Measurements from ENCODE around the gene JADE2.
"Not testable (repeated sequence)": the region's sequence is repeated elsewhere in the genome, so short reads cannot be mapped to it uniquely, and the experiment has no call there.

JADE2 gene

DNA sequence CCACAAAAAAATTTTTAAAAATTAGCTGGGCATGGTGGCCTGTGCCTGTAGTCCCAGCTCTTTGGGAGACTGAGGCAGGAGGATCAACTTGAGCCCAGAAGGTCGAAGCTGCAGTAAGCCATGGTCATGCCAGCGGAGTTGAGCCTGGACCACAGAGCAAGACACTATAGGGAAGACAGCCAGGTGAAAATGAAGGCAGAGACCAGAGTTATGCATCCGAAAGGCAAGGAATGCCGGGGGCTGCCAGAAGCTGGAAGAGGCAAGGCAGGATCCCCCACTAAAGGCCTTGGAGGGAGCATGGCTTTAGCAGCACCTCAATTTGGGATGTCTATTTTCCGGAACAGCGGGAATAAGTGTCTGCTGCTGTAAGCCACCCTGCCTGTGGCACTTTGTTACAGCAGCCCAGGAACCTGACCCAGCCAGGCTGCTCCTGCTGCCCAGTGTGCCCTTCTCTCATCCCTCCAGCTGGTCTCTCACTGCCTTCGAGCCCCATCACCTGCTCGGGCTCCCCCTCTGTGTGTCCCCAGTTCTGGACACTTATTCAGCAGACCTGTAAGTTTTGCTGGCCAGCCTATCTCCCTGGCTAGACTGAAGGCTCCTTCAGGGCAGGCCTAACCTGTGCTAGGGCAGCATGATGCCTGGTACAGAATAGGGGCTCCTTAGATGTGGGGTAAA lies 16.8 kb upstream of the JADE2 start:
- no peak for DNase-seq

- DNase-seq: no peak
Measured at GRCh38 chr5:134509308-134510040, 16.0 kb upstream of the JADE2 start.

GRCh38 chr5:134510970-134511795 lies 14.3 kb upstream of the JADE2 start:
- DNase-seq: peak; percentile 13

DNA sequence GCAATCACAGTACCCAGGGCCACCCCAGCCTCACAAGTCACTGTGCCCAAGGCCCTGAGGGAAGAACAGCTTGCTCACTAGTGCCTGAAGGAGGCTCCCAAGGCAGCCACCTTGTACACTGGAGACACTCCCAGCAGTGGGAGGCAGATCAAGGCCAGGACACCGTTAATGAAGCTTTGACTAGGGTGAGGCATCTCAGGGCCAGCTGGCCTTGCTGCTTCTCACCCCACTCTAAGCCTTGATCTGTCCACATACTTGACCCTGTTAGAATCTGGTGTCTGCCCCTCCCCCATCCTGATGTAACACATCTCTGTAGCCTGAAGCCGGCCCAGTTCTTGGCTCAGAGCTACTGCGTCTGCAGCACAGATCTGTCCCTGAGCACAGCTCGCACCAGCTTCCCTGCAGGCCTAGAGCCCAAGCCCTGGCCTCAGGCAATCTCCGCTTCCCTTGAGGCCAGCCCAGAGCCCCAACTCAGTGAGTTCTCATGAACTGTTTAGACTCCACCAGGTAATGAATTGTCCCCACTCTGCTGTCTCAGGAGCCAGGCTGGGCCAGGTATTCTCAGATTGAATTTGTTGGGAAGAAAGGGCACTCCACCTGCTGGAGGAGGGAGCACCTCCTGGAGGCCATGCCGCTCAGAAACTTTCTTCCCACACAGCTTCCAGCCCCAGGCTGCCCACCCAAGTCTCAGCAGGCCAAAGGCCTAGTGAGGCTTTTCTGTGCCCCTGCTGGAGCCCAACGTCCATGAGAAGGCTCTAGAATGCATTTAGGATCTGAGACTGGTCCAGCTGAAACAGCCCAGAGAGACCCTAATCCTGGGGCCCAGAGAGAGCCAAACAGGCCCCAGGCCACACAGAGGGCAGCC lies 13.4 kb upstream of the JADE2 start:
- no peak for DNase-seq

DNA sequence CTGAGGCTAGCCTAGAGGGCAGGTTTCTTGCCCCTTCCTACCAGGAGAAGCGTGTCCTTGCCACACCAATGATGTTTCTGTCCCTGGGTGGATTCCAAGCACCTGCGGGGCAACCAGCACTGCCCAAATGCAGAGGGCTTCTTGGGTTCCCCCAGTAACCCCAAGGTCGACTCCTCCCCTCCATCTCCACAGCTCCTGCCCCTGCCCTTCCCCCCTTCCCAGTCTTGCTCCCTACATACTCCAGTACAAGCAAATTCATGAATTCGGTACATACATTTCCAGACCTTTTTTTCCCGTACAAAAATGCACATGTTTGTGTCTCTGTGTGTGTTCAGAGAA lies 12.8 kb upstream of the JADE2 start:
- no peak for DNase-seq

GRCh38 chr5:134515801-134516200 lies 9.7 kb upstream of the JADE2 start:
- DNase-seq: no peak

- not testable (repeated sequence) for DNase-seq
Measured at GRCh38 chr5:134516984-134517383, 8.5 kb upstream of the JADE2 start.

DNA sequence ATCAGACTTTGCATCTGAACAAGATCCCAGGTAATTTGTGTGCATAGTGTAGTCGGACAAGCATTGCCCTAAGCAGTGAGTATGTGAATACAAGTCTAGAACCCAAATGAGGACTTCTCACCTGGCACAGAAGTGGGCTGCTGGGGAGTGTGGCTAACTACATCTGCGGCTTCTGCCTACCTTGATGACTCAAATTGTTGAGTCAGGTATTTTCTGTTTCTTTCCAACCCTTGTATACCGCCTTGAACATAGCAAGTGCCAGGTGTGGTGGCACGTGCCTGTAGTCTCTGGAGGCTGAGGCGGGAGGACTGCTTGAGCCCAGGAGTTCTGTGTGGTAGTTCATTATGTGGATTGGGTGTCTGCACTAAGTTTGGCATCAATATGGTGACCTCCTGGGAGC lies 7.9 kb upstream of the JADE2 start:
- no peak for DNase-seq

DNA sequence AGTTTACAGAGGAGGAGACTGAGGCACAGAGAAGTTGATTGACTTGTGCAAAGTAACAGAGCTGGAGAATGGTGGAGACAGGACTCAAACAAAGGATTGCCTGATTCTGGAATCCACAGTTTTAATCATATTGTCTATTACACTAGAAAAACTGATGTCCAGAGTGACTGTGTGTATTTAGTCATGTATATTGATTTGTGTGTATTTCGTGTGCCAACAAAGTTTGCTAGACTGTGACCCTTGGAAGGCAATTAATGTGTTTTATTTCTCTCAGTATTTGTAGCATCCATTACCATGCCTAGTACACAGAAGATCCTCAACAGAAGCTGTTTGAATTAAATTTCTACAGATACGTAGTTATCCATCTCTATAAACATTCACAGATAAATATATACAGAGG lies 5.5 kb upstream of the JADE2 start:
- DNase-seq: no peak

DNA sequence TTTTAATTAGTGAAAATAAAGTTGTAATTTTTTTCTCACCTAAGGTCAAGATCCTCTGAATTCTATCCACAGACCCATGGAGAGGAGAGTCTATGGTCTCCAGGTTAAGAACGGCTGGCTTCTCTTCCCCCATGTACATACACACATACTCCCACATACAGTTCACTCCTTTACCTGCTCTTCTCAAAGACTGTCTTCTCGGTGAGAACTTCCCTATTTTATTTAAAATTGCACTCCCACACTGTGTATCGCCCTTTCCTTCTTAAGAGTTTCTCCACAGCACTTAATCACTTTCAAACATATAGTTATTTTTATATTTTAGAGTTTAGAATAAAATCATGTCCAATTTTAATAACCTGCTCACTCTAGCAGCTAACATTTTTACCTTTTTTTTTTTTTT lies 3.6 kb upstream of the JADE2 start:
- no peak for DNase-seq

DNA sequence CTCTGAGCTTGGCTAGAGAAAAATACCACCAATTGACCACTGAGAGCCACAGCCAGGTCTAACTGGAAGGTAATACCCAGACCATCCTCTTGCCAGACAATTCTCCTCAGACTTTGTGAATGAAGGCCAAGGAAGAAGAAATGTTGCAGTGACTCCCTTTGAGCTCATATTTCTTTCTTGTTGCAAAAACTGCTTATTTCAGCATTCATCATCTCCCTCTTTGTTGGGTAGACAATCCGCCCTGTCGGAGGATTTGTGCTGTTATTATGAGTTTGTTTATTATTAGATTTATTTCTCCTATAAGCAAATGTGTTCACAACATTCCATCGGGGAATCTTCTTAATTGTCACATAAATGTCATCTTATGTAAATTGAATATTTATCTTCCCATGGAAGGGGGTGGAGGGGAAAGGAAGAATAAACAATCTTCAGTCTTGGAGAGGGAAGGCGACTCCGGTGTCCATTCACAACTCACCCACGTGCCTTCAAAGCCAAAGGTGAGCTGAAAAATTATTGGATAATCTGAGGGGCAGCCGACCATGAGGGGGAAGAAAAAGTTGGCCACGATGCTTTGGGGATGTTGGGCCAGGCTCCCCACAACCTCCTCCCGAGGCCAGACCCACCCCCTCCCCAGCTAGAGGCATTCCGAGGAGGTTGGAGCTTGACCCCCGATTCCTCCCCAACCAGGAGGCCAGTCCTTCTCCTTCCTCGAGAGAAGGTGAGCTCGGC lies 1.8 kb upstream of the JADE2 start:
- no peak for DNase-seq

DNA sequence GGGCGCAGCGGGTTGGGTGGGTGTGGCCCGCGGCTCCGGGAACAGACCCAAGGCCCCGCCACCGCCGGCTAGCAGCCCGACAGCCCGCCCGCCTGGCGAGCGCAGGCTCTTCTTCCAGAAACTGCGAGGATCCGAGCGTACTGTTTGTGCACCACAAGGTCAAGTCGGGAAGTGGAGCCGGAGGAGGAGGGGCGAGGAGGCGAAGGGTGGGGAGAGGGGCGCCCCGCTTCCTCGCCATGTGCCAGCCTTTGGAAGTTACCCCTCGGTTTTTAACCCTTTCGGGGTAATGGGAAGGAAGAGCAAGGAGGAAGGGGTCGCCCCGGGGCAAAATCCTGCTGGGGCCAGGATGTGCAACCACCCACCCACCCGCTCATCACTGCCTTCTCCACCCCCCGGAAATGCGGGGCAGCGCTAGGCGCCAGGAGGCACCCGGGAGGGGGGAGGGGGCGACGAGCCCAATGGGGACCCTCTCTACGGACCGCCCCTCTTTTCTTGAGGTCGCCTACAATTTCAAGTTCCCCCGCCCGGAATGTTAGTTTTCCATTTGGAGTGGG lies 1.1 kb upstream of the JADE2 start:
- DNase-seq: peak; percentile 66

GRCh38 chr5:134525683-134526482 lies 413 bp downstream of the JADE2 start:
- peak; percentile 61 for DNase-seq

DNA sequence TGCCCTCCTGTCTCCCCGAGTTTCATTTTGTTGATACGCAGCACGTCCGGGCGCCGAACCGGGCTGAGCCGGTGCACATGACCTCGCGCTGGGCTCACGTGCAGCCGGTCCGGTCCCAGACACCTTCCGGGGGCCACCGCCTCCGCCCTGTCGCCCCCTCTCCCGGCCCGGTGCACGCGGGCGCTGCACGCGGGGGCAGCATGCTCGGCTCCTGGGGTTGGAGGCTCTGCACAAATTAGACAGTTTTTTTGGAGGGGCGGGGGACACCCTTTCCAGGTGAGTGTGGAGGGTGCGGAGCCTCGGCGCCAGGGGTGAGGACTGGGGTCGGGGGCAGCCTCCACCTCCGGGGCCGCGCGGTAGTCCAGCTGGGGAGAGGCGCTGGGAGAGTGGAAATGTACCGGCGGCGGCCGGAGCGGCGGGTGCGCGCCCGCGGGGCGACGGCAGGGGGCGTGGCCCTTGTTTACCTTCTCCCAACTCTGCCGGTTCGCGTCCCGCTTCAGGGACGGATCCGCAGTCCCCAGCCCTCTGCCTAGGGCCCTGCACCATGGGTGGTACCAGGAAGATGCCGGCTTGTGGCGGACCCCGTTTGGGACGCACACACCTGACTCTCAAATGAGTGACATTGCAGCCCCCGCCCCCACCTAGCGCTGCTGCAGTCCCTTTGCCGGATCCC lies 1.1 kb downstream of the JADE2 start:
- DNase-seq: peak; percentile 81

DNA sequence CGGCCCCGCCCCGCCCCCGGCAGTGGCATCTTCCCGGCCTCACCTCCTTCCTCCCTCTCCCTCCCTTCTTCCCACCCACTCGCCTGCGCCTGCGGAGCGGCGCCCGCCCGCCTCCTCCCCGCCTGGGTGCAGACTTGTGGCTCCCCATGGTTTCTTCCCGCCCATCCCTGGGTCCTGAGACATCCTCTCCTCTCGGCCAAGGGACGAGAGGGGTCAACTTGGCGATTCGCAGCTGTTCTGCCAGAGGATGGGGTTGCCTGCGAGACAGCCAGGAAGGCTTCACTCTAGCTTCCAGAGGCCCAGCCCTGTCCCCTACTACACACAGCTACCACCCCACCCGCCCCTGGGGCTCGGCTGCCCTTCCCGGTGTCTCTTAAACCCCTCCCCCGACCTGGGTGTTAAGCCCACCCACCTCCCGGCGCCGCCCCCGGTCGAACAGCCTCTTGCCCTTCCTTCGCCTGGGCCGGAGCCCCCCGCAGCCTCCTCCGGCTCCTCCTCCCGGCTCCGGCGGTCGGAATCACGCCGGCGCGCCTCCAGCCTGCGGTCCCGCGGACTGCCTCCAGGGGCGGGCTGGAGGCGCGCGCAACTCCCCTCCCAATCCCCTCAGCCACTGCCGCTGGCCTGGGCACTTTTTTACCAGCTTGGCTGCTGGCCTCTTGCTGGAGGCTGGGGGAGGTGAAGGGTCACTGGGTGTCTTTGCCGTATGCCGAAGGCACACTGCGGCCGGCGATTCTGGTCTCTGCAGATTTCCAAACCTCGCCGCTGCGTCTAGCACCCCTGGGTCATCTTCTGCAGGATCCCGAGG lies 1.9 kb downstream of the JADE2 start:
- peak; percentile 80 for DNase-seq

- DNase-seq: no peak
Measured at GRCh38 chr5:134527961-134528424, 2.5 kb downstream of the JADE2 start.

DNA sequence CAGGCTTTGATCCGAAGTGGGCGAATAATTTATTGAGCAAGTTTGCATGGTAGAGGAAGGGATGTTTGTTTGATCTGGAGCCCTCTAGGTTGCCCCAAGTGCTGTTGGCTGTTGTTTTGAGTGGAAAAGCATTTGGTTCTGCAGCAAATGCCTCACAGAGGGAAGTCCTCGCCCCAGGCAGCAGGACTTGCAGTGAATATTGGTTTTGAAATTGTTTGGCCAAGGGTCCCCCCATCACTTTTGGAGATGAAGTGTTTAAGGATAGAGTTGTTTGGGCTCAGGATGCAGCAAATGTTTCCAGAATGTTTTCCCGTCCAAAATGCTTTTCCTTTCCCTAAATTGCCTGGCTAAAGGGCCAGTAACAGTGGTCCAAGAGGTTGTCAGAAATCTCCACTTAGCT lies 3.1 kb downstream of the JADE2 start:
- DNase-seq: no peak

GRCh38 chr5:134529460-134529859 lies 4.0 kb downstream of the JADE2 start:
- DNase-seq: no peak

- DNase-seq: no peak
Measured at GRCh38 chr5:134530301-134531077, 5.0 kb downstream of the JADE2 start.
